Measurements from ENCODE around the gene UBXN11.

Gene UBXN11

DNA sequence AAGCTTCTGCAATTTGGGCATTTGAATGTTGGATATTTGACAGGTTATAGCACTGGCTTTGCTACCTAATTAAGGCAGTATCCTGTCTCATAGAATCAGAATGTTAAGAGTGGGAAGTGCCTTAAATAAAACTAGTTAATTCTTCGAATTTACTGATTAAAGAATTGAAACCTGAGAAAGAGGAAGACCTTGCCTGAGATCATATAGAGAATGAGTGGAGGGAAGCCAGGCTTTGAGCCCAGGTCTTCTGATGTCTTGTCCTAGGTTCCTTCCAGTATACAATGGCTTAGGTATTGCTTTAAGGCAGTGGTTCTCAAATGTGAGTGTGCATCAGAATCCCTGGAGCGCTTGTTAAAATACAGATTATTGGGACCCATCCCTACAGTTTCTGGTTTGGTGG, 47.4 kb downstream of the UBXN11 start:
- no peak for FAIRE-seq

DNA sequence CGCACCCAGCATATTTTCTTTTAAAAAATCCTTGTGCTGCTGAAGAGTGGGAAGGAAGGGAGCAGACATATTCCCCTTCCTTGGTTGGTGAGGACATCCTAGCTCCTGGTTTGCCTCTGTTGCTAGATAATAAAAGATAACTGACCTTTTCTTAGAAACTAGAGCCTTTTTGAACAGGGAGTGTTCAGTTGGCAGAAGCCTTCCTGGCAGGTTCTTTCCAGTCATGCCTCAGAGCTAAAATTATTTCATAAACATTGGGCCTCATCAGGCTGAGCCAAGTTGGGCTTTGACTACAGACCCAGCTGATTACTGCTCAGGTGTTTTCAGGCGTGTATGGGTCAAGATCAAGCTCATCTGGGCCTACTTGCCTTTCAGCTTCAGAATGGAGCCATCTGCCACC, 49.2 kb downstream of the UBXN11 start:
- no peak for FAIRE-seq

DNA sequence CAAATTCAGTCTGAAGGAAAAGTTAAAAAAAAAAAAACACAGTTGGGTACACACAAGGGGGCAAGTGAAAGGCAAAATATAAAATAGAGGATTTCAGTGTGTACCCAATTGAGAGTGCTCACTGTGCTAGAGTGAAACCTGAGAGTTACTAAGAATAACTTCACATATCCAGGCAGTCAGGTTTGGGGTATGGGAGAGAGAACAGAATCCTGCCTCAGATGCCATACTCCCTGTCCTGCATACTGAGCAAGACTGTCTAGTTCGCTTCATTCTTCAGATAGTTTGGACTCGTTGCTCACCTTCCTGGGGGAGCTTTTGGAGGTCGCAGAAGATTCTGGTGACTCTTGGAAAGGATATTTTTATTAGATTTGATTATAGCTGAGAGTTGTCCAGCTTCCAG, 52.0 kb downstream of the UBXN11 start:
- no peak for FAIRE-seq

DNA sequence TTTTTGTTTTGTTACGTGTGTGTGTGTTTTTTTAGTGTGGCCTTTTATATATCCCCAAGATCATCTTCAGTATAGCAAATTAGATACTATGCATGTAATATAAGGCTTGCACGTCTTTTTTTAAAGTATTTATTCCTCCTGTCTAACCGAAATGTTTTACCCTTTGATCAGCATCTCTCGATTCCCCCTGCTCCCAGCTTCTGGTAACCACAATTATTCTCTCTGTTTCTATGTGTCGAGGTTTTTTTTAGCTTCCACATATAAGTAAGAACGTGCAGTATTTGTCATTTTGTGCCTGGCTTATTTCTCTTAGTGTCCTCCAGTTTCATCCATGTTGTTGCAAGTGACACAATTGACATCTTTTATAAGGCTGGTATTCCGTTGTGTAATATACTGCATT, 53.7 kb downstream of the UBXN11 start:
- no peak for FAIRE-seq

DNA sequence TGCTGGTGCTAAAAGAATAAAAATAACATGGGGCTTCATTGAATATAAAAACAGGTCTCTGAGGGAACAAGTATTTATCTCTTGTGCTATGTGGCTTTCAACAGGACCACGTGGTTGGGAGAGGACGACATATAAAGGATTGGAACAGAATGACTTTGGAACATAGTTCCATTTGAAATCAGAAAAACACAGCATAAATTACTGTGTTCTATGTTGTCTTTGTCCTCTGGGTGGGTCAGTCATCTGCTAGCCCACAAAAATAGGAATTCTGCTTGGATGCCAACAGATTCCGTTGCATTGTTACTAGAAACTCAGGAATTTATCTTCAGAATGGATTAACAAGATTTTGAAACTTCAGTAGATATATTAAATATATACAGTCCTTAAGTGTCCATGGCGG, 66.5 kb downstream of the UBXN11 start:
- FAIRE-seq = no peak

DNA sequence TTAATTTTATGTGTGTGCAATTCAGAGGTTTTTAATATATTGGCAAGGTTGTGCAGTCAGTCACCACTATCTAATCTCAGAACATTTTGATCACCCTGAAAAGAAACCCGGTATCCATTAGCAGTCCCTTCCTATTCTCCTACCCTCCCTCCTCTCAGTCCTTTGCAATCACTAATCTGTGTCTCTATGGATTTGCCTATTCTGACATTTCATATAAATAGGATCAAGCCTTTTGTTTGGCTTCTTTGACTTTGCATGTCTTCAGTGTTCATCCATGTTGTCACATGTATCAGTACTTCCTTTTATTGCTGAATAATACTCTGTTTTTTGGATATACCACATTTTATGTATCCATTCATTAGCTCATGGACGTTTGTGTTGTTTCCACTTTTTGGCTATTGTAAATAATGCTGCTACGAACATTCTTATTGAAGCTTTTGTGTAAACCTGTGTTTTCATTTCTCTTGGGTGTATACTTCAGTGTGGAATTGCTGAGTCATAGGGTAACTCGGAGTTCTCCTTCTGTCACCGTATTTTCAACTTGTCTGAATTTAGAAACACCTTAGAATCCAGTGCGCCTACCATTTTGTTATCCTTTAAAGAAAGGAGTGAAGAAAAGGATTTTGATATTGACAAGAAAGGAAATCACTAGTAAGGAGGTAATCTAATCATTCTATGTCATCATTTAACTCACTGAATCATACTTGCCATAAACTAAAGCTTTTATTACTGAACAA, 69.0 kb downstream of the UBXN11 start:
- no peak for FAIRE-seq

DNA sequence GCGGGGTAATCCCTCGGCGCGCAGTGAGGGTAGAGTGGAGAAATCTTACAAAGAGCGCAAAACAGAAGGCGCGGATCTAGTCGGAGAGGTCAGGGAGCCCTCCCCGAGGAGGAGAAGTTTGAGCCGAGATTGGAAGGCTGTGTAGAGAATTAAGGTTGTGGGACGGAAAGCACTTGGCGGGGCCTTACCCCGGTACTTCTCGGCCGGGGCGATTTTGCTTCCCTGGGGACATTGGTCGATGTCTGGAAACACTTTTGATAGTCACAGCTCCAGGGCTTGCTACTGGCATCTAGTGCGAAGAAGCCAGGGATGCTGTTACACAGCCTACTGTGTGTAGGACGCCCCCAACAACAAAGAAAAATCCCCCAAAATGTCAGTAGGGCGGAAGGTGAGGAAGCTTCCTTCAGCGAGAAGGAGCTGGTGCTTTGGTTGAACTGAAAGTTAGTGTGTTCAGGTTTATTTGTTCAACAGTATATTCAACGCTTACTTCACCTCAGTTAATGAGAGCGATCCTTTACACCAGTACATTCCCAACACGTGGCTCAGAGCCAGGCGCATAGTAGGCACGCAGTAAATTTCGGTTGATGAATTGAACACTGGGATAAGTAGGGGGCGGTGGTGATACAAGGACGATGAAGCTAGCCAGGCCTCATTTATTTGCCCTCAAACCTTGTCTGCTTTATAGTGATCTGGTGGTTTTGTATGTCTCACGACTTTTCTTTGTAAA, 71.6 kb downstream of the UBXN11 start:
- FAIRE-seq = no peak

DNA sequence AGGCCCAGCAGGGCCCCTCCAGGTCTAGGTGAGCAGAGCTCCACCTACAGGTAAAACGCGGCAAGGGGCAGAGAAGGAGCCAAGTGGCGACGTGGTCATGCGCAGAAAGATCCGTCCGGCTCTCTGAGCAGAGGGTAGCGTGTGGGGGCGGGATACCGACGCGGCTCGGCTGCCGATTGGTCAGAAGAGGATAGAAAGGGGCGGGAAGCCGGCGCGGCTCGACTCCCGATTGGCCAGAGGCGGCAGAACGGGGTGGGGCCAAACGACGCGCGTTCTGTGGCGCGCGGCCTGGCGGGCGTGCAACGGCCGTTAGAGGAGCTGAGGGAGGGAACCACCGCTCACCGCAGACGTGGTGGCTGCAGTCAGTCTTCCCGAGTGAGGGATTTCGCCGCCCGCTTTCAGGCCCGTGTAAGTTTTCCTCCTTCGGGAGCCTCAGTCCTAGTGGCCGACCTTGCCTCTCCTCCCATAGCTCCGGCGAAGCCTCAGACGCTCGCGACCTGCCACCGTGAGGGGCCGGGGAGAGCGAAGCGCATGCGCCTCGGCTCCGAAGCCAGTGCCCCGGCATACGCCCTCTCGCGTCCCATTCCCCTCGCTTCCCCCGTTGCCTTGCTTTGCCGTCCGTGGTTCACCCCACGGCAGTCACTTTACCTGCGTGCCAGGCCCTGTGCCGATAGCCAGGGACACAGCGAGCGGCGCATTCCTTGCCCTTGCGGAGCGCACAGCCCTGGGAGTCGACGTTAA, 72.4 kb downstream of the UBXN11 start, which contains the start of gene CEP85:
CEP85 (plus strand) TSS at position 298 of the 741 bp plus-strand sequence. CDS start 5,584 bp downstream, outside the sequence.
- peak; percentile 95 for FAIRE-seq
